Measurements from ENCODE around the gene RASA3. TPM values are rescaled to one million over a fixed set of nuclear protein-coding genes. Genes with fewer than 3 reads are reported as not detected.

The RASA3 gene
- polyA plus RNA-seq, 3 donors = 9.0 to 32.6 (median 16.6) TPM

DNA sequence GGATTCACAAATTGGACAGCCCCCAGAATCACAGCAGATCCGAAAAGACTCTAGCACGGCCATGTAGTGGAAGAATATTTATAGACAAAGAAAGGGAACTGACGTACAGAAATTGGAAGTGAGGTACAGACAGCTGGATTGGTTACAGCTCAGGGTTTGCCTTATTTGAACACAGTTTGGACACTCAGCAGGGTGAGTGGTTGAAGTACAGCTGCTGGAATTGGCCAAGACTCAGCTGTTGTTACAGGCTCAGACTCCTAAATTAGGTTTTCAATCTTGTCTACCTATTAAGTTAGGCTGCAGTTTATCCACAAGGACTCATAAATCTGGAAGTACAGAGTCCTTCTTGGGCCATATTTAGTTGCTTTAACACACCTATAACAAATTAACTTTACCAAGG lies 40.8 kb upstream of the RASA3 start:
- H3K36me3 ChIP-seq (replicated peaks in 1 of 2; ENCODE audit: control insufficient read depth in 1 of 2, insufficient read depth in 2 of 2, low read length in 2 of 2) = no peaks in the 10 kb centered on the region
- H4K20me1 ChIP-seq (ENCODE audit: insufficient read depth, low read length) = no peaks in the 10 kb centered on the region
- H3K9me3 ChIP-seq (replicated peaks in 1 of 2; ENCODE audit: control insufficient read depth in 1 of 2, insufficient read depth in 1 of 2, low read length in 2 of 2) = peaks cover 27 to 34% of the 10 kb centered on the region in 2 donors
- Mint-ChIP-seq H3K4me1 (peaks cover 3% of the 10 kb centered on the region), H3K9me3 (peaks cover 14 to 34% (median 25%) of the 10 kb centered on the region in 7 donors), H3K27ac (no peak overlapping the region), H3K27me3 (ENCODE audit: low read depth in 3 of 3) (peaks cover 0 to 4% (median 0%) of the 10 kb centered on the region in 3 donors), H3K4me3 (no peak overlapping the region), H3K36me3 (no peaks in the 10 kb centered on the region)
- TF ChIP-seq CTCF (IDR thresholded peaks at IDR 0.05) = no peak
- H3K79me2 ChIP-seq (ENCODE audit: insufficient read depth, low read length) = no peaks in the 10 kb centered on the region
- H3K27ac ChIP-seq (ENCODE audit: low read depth in 1 of 2, low read length in 2 of 2) = no peak overlapping the region
- no peaks in the 10 kb centered on the region for H3K4me1 ChIP-seq (ENCODE audit: control insufficient read depth in 1 of 2, insufficient read depth in 2 of 2, low read length in 2 of 2)
- no peak overlapping the region for H3K9ac ChIP-seq (ENCODE audit: insufficient read depth, low read length, poor library complexity, severe bottlenecking)
- H3K4me2 ChIP-seq (replicated peaks; ENCODE audit: extremely low read depth, low read length, poor library complexity, severe bottlenecking) = no peak overlapping the region
- no peak overlapping the region for H3K4me3 ChIP-seq (replicated peaks in 1 of 3; ENCODE audit: low read depth in 2 of 3, low read length in 3 of 3)
- no peak for DNase-seq
- intact Hi-C loops (cut with micrococcal nuclease) = no loop called here
- H2AFZ ChIP-seq (ENCODE audit: insufficient read depth, low read depth, low read length, poor library complexity, severe bottlenecking) = no peak overlapping the region
- 76% methylated on average over 3 of the region's 3 CpGs for WGBS (ENCODE audit: insufficient coverage)
- peaks cover 0 to 2% of the 10 kb centered on the region in 2 donors for H3K27me3 ChIP-seq (ENCODE audit: control insufficient read depth in 2 of 2, insufficient read depth in 2 of 2, low read length in 2 of 2)

- Histone ChIP-seq H4K20me1 (ENCODE audit: insufficient read depth, low read length) (no peaks in the 10 kb centered on the region), H3K27ac (ENCODE audit: low read depth in 1 of 2, low read length in 2 of 2) (no peak overlapping the region), H2AFZ (ENCODE audit: insufficient read depth, low read depth, low read length, poor library complexity, severe bottlenecking) (peak overlapping the region; percentile 24), H3K9me3 (replicated peaks in 1 of 2; ENCODE audit: control insufficient read depth in 1 of 2, insufficient read depth in 1 of 2, low read length in 2 of 2) (peaks cover 8 to 14% of the 10 kb centered on the region in 2 donors), H3K9ac (ENCODE audit: insufficient read depth, low read length, poor library complexity, severe bottlenecking) (no peak overlapping the region), H3K4me2 (replicated peaks; ENCODE audit: extremely low read depth, low read length, poor library complexity, severe bottlenecking) (no peak overlapping the region), H3K27me3 (ENCODE audit: control insufficient read depth in 2 of 2, insufficient read depth in 2 of 2, low read length in 2 of 2) (no peaks in the 10 kb centered on the region), H3K79me2 (ENCODE audit: insufficient read depth, low read length) (no peaks in the 10 kb centered on the region), H3K4me1 (ENCODE audit: control insufficient read depth in 1 of 2, insufficient read depth in 2 of 2, low read length in 2 of 2) (peaks cover 24 to 25% of the 10 kb centered on the region in 2 donors), H3K4me3 (replicated peaks in 1 of 3; ENCODE audit: low read depth in 2 of 3, low read length in 3 of 3) (no peak overlapping the region), H3K36me3 (replicated peaks in 1 of 2; ENCODE audit: control insufficient read depth in 1 of 2, insufficient read depth in 2 of 2, low read length in 2 of 2) (no peaks in the 10 kb centered on the region)
- Mint-ChIP-seq H3K4me3 (no peak overlapping the region), H3K27me3 (ENCODE audit: low read depth in 3 of 3) (peaks cover 1 to 3% (median 2%) of the 10 kb centered on the region in 3 donors), H3K9me3 (peaks cover 3 to 13% (median 11%) of the 10 kb centered on the region in 7 donors), H3K36me3 (no peaks in the 10 kb centered on the region), H3K4me1 (peaks cover 25% of the 10 kb centered on the region), H3K27ac (peak overlapping the region in 2 of 7 donors; percentile 12 to 58)
- WGBS (ENCODE audit: insufficient coverage) = no CpG with 5 or more reads among the region's 5 CpGs
- DNase-seq = no peak
- intact Hi-C loops (cut with micrococcal nuclease) = loop anchor here in 1 of 2 donors (5.0 kb wide), 1 partner anchor 36 kb away; the partner anchor contains the start of gene RASA3
- no peak for TF ChIP-seq CTCF (IDR thresholded peaks at IDR 0.05)
Measured at GRCh38 chr13:114167885-114168284, 35.5 kb upstream of the RASA3 start.
